ENCODE measurements around the gene GPX7.

Gene GPX7

GRCh38 chr1:52599236-52599635 lies 2.9 kb upstream of the GPX7 start:
- no peak overlapping the region for H3K27ac ChIP-seq
- H3K27me3 ChIP-seq (replicated peaks) = no peaks in the 10 kb centered on the region
- H3K4me3 ChIP-seq (ENCODE audit: low read depth, low read length) = no peak overlapping the region
- H3K36me3 ChIP-seq (replicated peaks) = no peaks in the 10 kb centered on the region
- TF ChIP-seq CTCF (IDR thresholded peaks at IDR 0.05; ENCODE audit: low read depth, low read length, missing control alignments) = no peak
- no peak for DNase-seq
- in situ Hi-C loops (cut with HindIII; ENCODE audit: low pct_ligation_motif_present, low sequenced_read_pairs) = no loop called here

- DNase-seq = no peak
- TF ChIP-seq CTCF (IDR thresholded peaks at IDR 0.05; ENCODE audit: low read depth, low read length, missing control alignments) = no peak
- no peaks in the 10 kb centered on the region for H3K27me3 ChIP-seq (replicated peaks)
- no peak overlapping the region for H3K27ac ChIP-seq
- in situ Hi-C loops (cut with HindIII; ENCODE audit: low pct_ligation_motif_present, low sequenced_read_pairs) = no loop called here
- no peak overlapping the region for H3K4me3 ChIP-seq (ENCODE audit: low read depth, low read length)
- H3K36me3 ChIP-seq (replicated peaks) = no peaks in the 10 kb centered on the region
These were observed 1.5 kb upstream of the GPX7 start for GRCh38 chr1:52600533-52601179.

GRCh38 chr1:52601519-52601918 lies 652 bp upstream of the GPX7 start:
- Histone ChIP-seq H3K36me3 (replicated peaks) (no peaks in the 10 kb centered on the region), H3K27ac (no peak overlapping the region), H3K27me3 (replicated peaks) (no peaks in the 10 kb centered on the region), H3K4me3 (ENCODE audit: low read depth, low read length) (no peak overlapping the region)
- TF ChIP-seq CTCF (IDR thresholded peaks at IDR 0.05; ENCODE audit: low read depth, low read length, missing control alignments) = no peak
- in situ Hi-C loops (cut with HindIII; ENCODE audit: low pct_ligation_motif_present, low sequenced_read_pairs) = no loop called here
- DNase-seq = no peak

- no peak overlapping the region for H3K27ac ChIP-seq
- no peak for DNase-seq
- H3K36me3 ChIP-seq (replicated peaks) = no peaks in the 10 kb centered on the region
- no peaks in the 10 kb centered on the region for H3K27me3 ChIP-seq (replicated peaks)
- H3K4me3 ChIP-seq (ENCODE audit: low read depth, low read length) = peak overlapping the region; percentile 62
- in situ Hi-C loops (cut with HindIII; ENCODE audit: low pct_ligation_motif_present, low sequenced_read_pairs) = no loop called here
- no peak for TF ChIP-seq CTCF (IDR thresholded peaks at IDR 0.05; ENCODE audit: low read depth, low read length, missing control alignments)
These were observed 857 bp downstream of the GPX7 start for GRCh38 chr1:52602856-52603600.

- TF ChIP-seq CTCF (IDR thresholded peaks at IDR 0.05; ENCODE audit: low read depth, low read length, missing control alignments) = no peak
- no peak for DNase-seq
- in situ Hi-C loops (cut with HindIII; ENCODE audit: low pct_ligation_motif_present, low sequenced_read_pairs) = no loop called here
These were observed 1.5 kb downstream of the GPX7 start for GRCh38 chr1:52603630-52604029.

More at GRCh38 chr1:52603630-52604029, 1.5 kb downstream of the GPX7 start:
- Histone ChIP-seq H3K27ac (no peak overlapping the region), H3K4me3 (ENCODE audit: low read depth, low read length) (no peak overlapping the region), H3K36me3 (replicated peaks) (no peaks in the 10 kb centered on the region), H3K27me3 (replicated peaks) (no peaks in the 10 kb centered on the region)
